ENCODE measurements around the gene NR1H4. TPM values are rescaled to one million over a fixed set of nuclear protein-coding genes. Genes with fewer than 3 reads are reported as not detected.
A peak's percentile ranks its signal among the peaks of the same experiment; 100 is the strongest.

Gene NR1H4
- total RNA-seq, 4 donors from 2014 or later: 10.7 to 50.7 (median 28.8) TPM

GRCh38 chr12:100574187-100575074 lies 100.8 kb downstream of the NR1H4 start:
- in situ Hi-C loops (cut with MboI; ENCODE audit: low pct_ligation_motif_present in 1 of 4, low pct_unique_long_range_greater_than_20kb in 1 of 4, low sequenced_read_pairs in 3 of 4): loop anchor here in 2 of 4 donors (25.0 kb wide), 3 partner anchors 88 to 337 kb away; no protein-coding TSS in a partner anchor
- WGBS, 2 donors (ENCODE audit: low coverage in 1 of 2): 9 to 27% methylated on average over 5 to 15 of the region's 15 CpGs

GRCh38 chr12:100576331-100577036 lies 102.8 kb downstream of the NR1H4 start:
- DNase-seq: no peak
- H3K4me1 ChIP-seq: peaks cover 0 to 26% (median 10%) of the 10 kb centered on the region in 4 donors
- intact Hi-C loops (cut with DNase I; ENCODE audit: low total_unique reads): no loop called here
- H3K27me3 ChIP-seq: no peaks in the 10 kb centered on the region
- H3K4me3 ChIP-seq: no peak overlapping the region
- no peaks in the 10 kb centered on the region for H3K9me3 ChIP-seq
- 41% methylated on average over 3 of the region's 3 CpGs for WGBS, 2 donors (ENCODE audit: low coverage in 1 of 2)
- TF ChIP-seq POLR2AphosphoS5 (IDR thresholded peaks at IDR 0.05): peak in 2 of 3 donors; percentile 36 to 54
- no peak for TF ChIP-seq CTCF (IDR thresholded peaks at IDR 0.05)
- H3K27ac ChIP-seq: peak overlapping the region in 3 of 4 donors; percentile 21 to 50 (median 27)
- in situ Hi-C loops (cut with MboI; ENCODE audit: low pct_ligation_motif_present in 1 of 4, low pct_unique_long_range_greater_than_20kb in 1 of 4, low sequenced_read_pairs in 3 of 4): no loop called here
- H3K36me3 ChIP-seq: no peaks in the 10 kb centered on the region

More at GRCh38 chr12:100574187-100575074, 100.8 kb downstream of the NR1H4 start:
- Histone ChIP-seq H3K27me3 (no peaks in the 10 kb centered on the region), H3K9me3 (no peaks in the 10 kb centered on the region), H3K4me3 (peak overlapping the region; percentile 57 to 66 (median 62)), H3K4me1 (peaks cover 0 to 26% (median 10%) of the 10 kb centered on the region in 4 donors), H3K27ac (peak overlapping the region; percentile 77 to 90 (median 87)), H3K36me3 (no peaks in the 10 kb centered on the region)
- TF ChIP-seq POLR2AphosphoS5 (IDR thresholded peaks at IDR 0.05) (no peak), EP300 (IDR thresholded peaks at IDR 0.05; ENCODE audit: low read depth) (no peak), POLR2A (IDR thresholded peaks at IDR 0.05) (no peak)
- DNase-seq: no peak
- intact Hi-C loops (cut with DNase I; ENCODE audit: low total_unique reads): no loop called here

GRCh38 chr12:100578923-100579322 lies 105.3 kb downstream of the NR1H4 start:
- H3K4me3 ChIP-seq: no peak overlapping the region
- H3K36me3 ChIP-seq: no peaks in the 10 kb centered on the region
- intact Hi-C loops (cut with DNase I; ENCODE audit: low total_unique reads) (no loop called here), in situ Hi-C loops (cut with MboI; ENCODE audit: low pct_ligation_motif_present in 1 of 4, low pct_unique_long_range_greater_than_20kb in 1 of 4, low sequenced_read_pairs in 3 of 4) (no loop called here)
- H3K27ac ChIP-seq: no peak overlapping the region
- TF ChIP-seq POLR2AphosphoS5 (IDR thresholded peaks at IDR 0.05) (no peak), CTCF (IDR thresholded peaks at IDR 0.05) (no peak), POLR2A (IDR thresholded peaks at IDR 0.05) (no peak)
- 93 to 96% methylated on average over 5 of the region's 5 CpGs for WGBS, 2 donors (ENCODE audit: low coverage in 1 of 2)
- DNase-seq: no peak
- peaks cover 0 to 21% (median 6%) of the 10 kb centered on the region in 4 donors for H3K4me1 ChIP-seq
- peaks cover 0 to 6% of the 10 kb centered on the region in 2 donors for H3K9me3 ChIP-seq
- H3K27me3 ChIP-seq: no peaks in the 10 kb centered on the region

GRCh38 chr12:100579844-100580243 lies 106.2 kb downstream of the NR1H4 start:
- WGBS, 2 donors (ENCODE audit: low coverage in 1 of 2): 48 to 100% methylated on average over 2 of the region's 2 CpGs

More at GRCh38 chr12:100579844-100580243, 106.2 kb downstream of the NR1H4 start:
- H3K27me3 ChIP-seq: no peaks in the 10 kb centered on the region
- H3K36me3 ChIP-seq: no peaks in the 10 kb centered on the region
- peaks cover 0 to 12% (median 0%) of the 10 kb centered on the region in 4 donors for H3K4me1 ChIP-seq
- DNase-seq: no peak
- H3K4me3 ChIP-seq: no peak overlapping the region
- TF ChIP-seq CTCF (IDR thresholded peaks at IDR 0.05) (no peak), EP300 (IDR thresholded peaks at IDR 0.05; ENCODE audit: low read depth) (no peak), POLR2AphosphoS5 (IDR thresholded peaks at IDR 0.05) (no peak), POLR2A (IDR thresholded peaks at IDR 0.05) (no peak)
- H3K9me3 ChIP-seq: peaks cover 0 to 6% of the 10 kb centered on the region in 2 donors
- in situ Hi-C loops (cut with MboI; ENCODE audit: low pct_ligation_motif_present in 1 of 4, low pct_unique_long_range_greater_than_20kb in 1 of 4, low sequenced_read_pairs in 3 of 4) (no loop called here), intact Hi-C loops (cut with DNase I; ENCODE audit: low total_unique reads) (no loop called here)
- H3K27ac ChIP-seq: no peak overlapping the region
